ENCODE results near the gene IFT27.
"Not testable (repeated sequence)": the region's sequence is repeated elsewhere in the genome, so short reads cannot be mapped to it uniquely, and the experiment has no call there.

Gene IFT27

GRCh38 chr22:36764641-36765040, 11.3 kb downstream of the IFT27 start:
- DNase-seq = no peak

GRCh38 chr22:36764060-36764459, 11.9 kb downstream of the IFT27 start:
- no peak for DNase-seq

GRCh38 chr22:36763576-36763975, 12.3 kb downstream of the IFT27 start:
- no peak for DNase-seq

GRCh38 chr22:36762687-36763260, 13.1 kb downstream of the IFT27 start:
- no peak for DNase-seq

GRCh38 chr22:36761553-36762240, 14.2 kb downstream of the IFT27 start:
- DNase-seq = no peak

GRCh38 chr22:36760786-36761185, 15.1 kb downstream of the IFT27 start:
- no peak for DNase-seq

- DNase-seq = no peak
Measured at GRCh38 chr22:36759481-36760159, 16.3 kb downstream of the IFT27 start.

- DNase-seq = no peak
Measured at GRCh38 chr22:36758792-36759271, 17.1 kb downstream of the IFT27 start.

- DNase-seq = peak; percentile 83
Measured at GRCh38 chr22:36757668-36758211, 18.2 kb downstream of the IFT27 start.

GRCh38 chr22:36756746-36757655, 18.9 kb downstream of the IFT27 start:
- DNase-seq = no peak

GRCh38 chr22:36756031-36756430, 19.9 kb downstream of the IFT27 start:
- no peak for DNase-seq

GRCh38 chr22:36755316-36755715, 20.6 kb downstream of the IFT27 start:
- no peak for DNase-seq

GRCh38 chr22:36754881-36755280, 21.0 kb downstream of the IFT27 start:
- not testable (repeated sequence) for DNase-seq

GRCh38 chr22:36753916-36754315, 22.0 kb downstream of the IFT27 start:
- no peak for DNase-seq

- DNase-seq = no peak
Measured at GRCh38 chr22:36753120-36753802, 22.7 kb downstream of the IFT27 start.

GRCh38 chr22:36746375-36746970, 29.4 kb downstream of the IFT27 start:
- no peak for DNase-seq

GRCh38 chr22:36745301-36745995, 30.5 kb downstream of the IFT27 start:
- no peak for DNase-seq

- DNase-seq = no peak
Measured at GRCh38 chr22:36744791-36745190, 31.1 kb downstream of the IFT27 start.

- no peak for DNase-seq
Measured at GRCh38 chr22:36744413-36744765, 31.5 kb downstream of the IFT27 start.

GRCh38 chr22:36743591-36744412, 32.1 kb downstream of the IFT27 start:
- no peak for DNase-seq

Measured in CD4-positive, alpha-beta T cell treated with Interleukin-6 for 4 hours (primary cell).